HepG2 (cell line): ENCODE measurements around the gene CRADD. TPM values are rescaled to one million over a fixed set of nuclear protein-coding genes. Genes with fewer than 3 reads are reported as not detected.

ENCODE experiments used
- ASH2L ChIP-seq: fragments of 300-600, 200-600 bp; sonication (generic); IDR thresholded peaks from 2 replicates; pipeline ENCODE4 v1.7.0; 2017; ENCODE audit warnings: low read depth, mild to moderate bottlenecking, moderate library complexity, mixed read lengths, low read length; ENCODE audit not compliant: insufficient read length
- KLF12 ChIP-seq: sonication (generic); formaldehyde crosslinking; IDR thresholded peaks from 2 replicates; pipeline ENCODE4 v1.4.0; 2020; ENCODE audit warnings: missing genetic modification reagents, borderline replicate concordance
- PITX1 ChIP-seq: sonication (generic); formaldehyde crosslinking; IDR thresholded peaks from 2 replicates; pipeline ENCODE4 v1.5.1; 2020; ENCODE audit warnings: mild to moderate bottlenecking, missing genetic modification reagents
- RORA ChIP-seq: sonication (generic); formaldehyde crosslinking; IDR thresholded peaks from 2 replicates; pipeline ENCODE4 v1.5.0; 2020; ENCODE audit warnings: mild to moderate bottlenecking, missing genetic modification reagents, moderate library complexity
- ZHX2 ChIP-seq, 2 experiments: sonication (generic) in 1 of 2; formaldehyde crosslinking in 1 of 2; IDR thresholded peaks; 2 replicates each; pipeline versions ENCODE4 v1.6.1 to v1.9.0; 2014 to 2022; ENCODE audit warnings: antibody characterized with exemption in 1 of 2, borderline replicate concordance in 1 of 2, inconsistent platforms in 1 of 2, low read depth in 1 of 2, missing genetic modification reagents in 1 of 2
- ZNF230 ChIP-seq: sonication (generic); formaldehyde crosslinking; IDR thresholded peaks from 2 replicates; pipeline ENCODE4 v1.4.0; 2020; ENCODE audit warnings: mild to moderate bottlenecking, missing genetic modification reagents
- ZNF318 ChIP-seq: sonication (generic); formaldehyde crosslinking; IDR thresholded peaks from 2 replicates; pipeline ENCODE4 v1.4.0; 2020; ENCODE audit warnings: mild to moderate bottlenecking, missing genetic modification reagents
- polyA plus RNA-seq, 8 experiments: library from polyadenylated mRNA; depleted of rRNA in 3 of 8; stranded (reverse) in 7 of 8; unstranded in 1 of 8; fragments of >200 nt; fragmentation: Illumina TruSeq in 4 of 8; extraction: Trizol in 4 of 8; gene quantifications; 2 replicates each; pipeline versions ENCODE4 v1.2.1 to v1.2.3, GENCODE V29; 2011 to 2016; ENCODE audit warnings: low read depth in 4 of 8, missing spikeins in 1 of 8, mixed read lengths in 1 of 8; ENCODE audit not compliant: insufficient read depth in 1 of 8
- total RNA-seq, 5 experiments: library from RNA; depleted of rRNA; stranded (reverse); fragments of >200 nt; fragmentation: Illumina TruSeq; extraction: Trizol; gene quantifications; 2 replicates each; pipeline ENCODE4 v1.2.3, GENCODE V29; 2016; ENCODE audit warnings: low read depth in 1 of 5
- TF ChIP-seq, protein P1 (sequence below), 2 experiments: sonication (generic) in 1 of 2; formaldehyde crosslinking in 1 of 2; IDR thresholded peaks; 2 replicates each; pipeline versions ENCODE4 v1.4.0 to v1.6.1; 2018 to 2020; ENCODE audit warnings: missing genetic modification reagents in 2 of 2, borderline replicate concordance in 1 of 2, low read depth in 1 of 2, mild to moderate bottlenecking in 1 of 2, missing biosample characterization in 1 of 2
- TF ChIP-seq, protein P2 (sequence below): sonication (generic); formaldehyde crosslinking; IDR thresholded peaks from 2 replicates; pipeline ENCODE4 v1.4.0; 2020; ENCODE audit warnings: mild to moderate bottlenecking, low read depth, missing genetic modification reagents

Gene CRADD
- total and polyA plus RNA-seq, 2 of the 13 experiments (the other 11 are each of a cell fraction or from before 2014, with no cell fraction given): 12.4 to 18.8 TPM

DNA sequence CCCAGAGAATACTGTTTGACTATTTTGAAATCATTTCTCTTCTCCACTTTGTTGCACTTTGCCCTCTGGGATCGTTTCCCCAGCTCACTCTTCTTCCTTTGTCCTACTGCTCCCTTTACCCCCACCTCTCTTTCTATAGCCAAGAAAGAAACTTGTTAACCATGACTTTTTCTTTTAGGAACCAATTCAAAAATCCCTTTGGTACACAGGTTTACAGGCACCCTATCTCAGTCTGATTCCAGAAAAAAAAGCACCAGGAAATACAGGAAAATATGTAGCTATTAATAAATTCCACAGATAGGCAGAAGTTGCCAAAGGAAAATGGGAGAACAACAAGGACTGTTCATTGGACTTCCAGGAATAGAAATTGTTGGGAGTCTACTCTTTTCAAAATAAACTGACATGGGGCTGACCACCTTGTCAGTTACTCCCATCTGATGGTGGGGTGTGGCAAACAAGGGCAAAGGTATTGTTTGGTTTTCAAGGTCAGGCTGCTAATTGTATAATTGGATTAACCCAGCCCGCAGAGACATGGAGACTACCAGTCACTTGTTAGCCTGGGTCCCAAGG, 82.4 kb downstream of the CRADD start (continued):
- TF ChIP-seq ZHX2 (IDR thresholded peaks at IDR 0.05; ENCODE audit: low read depth) (no peak), ZHX2 (CRISPR knock-in tag; IDR thresholded peaks at IDR 0.05; ENCODE audit: borderline replicate concordance) (no peak), KLF12 (CRISPR knock-in tag) (no peak), ASH2L (peak; percentile 70), RORA (CRISPR knock-in tag) (no peak), ZNF230 (no peak), ZNF318 (CRISPR knock-in tag) (no peak), PITX1 (CRISPR knock-in tag) (peak; percentile 54; the same call in 1 of the 2 replicates)
- TF ChIP-seq, protein P1, sequence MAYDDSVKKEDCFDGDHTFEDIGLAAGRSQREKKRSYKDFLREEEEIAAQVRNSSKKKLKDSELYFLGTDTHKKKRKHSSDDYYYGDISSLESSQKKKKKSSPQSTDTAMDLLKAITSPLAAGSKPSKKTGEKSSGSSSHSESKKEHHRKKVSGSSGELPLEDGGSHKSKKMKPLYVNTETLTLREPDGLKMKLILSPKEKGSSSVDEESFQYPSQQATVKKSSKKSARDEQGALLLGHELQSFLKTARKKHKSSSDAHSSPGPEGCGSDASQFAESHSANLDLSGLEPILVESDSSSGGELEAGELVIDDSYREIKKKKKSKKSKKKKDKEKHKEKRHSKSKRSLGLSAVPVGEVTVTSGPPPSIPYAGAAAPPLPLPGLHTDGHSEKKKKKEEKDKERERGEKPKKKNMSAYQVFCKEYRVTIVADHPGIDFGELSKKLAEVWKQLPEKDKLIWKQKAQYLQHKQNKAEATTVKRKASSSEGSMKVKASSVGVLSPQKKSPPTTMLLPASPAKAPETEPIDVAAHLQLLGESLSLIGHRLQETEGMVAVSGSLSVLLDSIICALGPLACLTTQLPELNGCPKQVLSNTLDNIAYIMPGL (CRISPR knock-in tag; IDR thresholded peaks at IDR 0.05; ENCODE audit: borderline replicate concordance in 1 of 2, low read depth in 1 of 2): no peak
- TF ChIP-seq, protein P2, sequence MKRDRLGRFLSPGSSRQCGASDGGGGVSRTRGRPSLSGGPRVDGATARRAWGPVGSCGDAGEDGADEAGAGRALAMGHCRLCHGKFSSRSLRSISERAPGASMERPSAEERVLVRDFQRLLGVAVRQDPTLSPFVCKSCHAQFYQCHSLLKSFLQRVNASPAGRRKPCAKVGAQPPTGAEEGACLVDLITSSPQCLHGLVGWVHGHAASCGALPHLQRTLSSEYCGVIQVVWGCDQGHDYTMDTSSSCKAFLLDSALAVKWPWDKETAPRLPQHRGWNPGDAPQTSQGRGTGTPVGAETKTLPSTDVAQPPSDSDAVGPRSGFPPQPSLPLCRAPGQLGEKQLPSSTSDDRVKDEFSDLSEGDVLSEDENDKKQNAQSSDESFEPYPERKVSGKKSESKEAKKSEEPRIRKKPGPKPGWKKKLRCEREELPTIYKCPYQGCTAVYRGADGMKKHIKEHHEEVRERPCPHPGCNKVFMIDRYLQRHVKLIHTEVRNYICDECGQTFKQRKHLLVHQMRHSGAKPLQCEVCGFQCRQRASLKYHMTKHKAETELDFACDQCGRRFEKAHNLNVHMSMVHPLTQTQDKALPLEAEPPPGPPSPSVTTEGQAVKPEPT (CRISPR knock-in tag): no peak
